ENCODE results near the gene TMEM184B. TPM values are rescaled to one million over a fixed set of nuclear protein-coding genes. Genes with fewer than 3 reads are reported as not detected.
"Not testable (repeated sequence)": the region's sequence is repeated elsewhere in the genome, so short reads cannot be mapped to it uniquely, and the experiment has no call there.

TMEM184B gene
- total RNA-seq, 1 experiment from 2014 or later, result 90.7 TPM

DNA sequence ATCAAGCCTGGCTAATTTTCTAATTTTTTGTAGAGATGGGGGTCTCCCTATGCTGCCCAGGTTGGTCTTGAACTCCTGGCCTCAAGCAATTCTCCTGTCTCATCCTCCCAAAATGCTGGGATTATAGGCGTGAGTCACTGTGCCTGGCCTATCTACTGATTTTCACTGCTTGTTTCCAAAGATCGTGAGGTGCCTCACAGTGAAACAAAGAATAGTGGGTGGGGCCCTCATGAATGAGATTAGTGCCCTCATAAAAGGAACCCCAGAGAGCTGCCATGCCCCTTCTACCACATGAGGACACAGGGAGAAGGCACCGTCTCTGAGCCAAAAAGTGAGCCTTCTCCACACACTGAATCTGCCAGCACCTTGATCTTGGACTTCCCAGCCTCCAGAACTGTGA lies 23.5 kb downstream of the TMEM184B start:
- DNase-seq (ENCODE audit: low read depth), result no peak

GRCh38 chr22:38248280-38248679 lies 24.5 kb downstream of the TMEM184B start:
- DNase-seq (ENCODE audit: low read depth), result no peak

GRCh38 chr22:38247713-38248112 lies 25.1 kb downstream of the TMEM184B start:
- DNase-seq (ENCODE audit: low read depth), result no peak

GRCh38 chr22:38246692-38247091 lies 26.1 kb downstream of the TMEM184B start:
- DNase-seq (ENCODE audit: low read depth), result no peak

GRCh38 chr22:38246046-38246658 lies 26.7 kb downstream of the TMEM184B start:
- DNase-seq (ENCODE audit: low read depth), result no peak

GRCh38 chr22:38244106-38244505 lies 28.7 kb downstream of the TMEM184B start:
- no peak for DNase-seq (ENCODE audit: low read depth)

GRCh38 chr22:38243007-38243765 lies 29.6 kb downstream of the TMEM184B start:
- DNase-seq (ENCODE audit: low read depth), result no peak

DNA sequence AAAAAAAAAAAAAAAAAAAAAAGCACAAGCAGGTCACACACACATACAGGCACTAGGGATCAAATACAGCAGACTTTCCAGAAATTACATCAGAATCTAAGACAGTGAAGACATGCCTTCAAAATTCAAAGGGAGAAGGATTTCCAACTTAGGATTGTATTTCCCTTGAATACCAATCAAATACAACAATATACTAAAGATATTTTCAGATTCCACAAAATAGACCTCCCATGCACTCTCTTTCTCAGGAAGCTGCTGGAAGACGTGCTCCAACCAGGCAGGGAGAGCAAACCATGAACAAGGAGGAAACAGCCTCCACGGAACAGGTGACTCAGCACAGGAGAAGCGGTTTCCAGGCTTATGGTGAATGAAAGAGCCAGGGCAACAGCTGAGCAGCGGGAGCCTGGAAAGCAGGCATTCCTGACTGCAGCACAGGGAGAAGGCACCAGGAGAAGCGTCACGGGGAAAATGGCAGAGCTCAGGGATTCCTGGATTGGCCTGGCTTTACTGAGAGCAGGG lies 32.0 kb downstream of the TMEM184B start:
- peak; percentile 90 for DNase-seq (ENCODE audit: low read depth)

GRCh38 chr22:38239101-38239761 lies 33.6 kb downstream of the TMEM184B start:
- peak; percentile 88 for DNase-seq (ENCODE audit: low read depth)

GRCh38 chr22:38238519-38239071 lies 34.2 kb downstream of the TMEM184B start:
- peak; percentile 33 for DNase-seq (ENCODE audit: low read depth)

GRCh38 chr22:38236786-38237185 lies 36.0 kb downstream of the TMEM184B start:
- DNase-seq (ENCODE audit: low read depth), result no peak

DNA sequence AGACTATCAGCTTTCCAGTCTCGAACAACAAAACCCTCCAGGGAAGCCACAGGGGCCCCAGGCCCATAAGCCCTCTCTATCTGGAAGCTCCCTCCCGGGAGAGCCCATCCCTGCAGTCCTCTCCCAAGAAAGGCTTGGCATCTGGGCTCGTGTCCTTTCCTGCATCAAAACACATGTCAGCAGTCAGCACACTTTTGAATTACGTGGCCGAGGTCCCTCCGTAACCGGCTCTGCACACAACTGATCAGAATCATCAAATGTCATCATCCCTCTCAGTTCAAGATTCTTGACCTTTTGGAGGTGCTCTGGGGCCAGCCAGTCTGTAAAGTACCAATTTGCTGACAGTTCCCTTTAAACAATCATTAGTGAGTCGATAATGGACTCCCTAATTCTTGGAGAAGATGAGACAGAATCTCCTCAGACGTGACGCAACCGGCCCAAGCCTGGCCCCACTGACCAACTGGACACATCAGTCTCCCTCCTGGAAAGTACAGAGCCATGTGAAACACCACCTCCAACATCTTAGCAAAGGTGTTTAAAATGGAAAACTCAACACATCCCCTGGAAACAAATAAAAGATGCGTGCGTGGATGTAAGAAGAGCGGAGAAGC lies 37.5 kb downstream of the TMEM184B start:
- DNase-seq (ENCODE audit: low read depth), result no peak

DNA sequence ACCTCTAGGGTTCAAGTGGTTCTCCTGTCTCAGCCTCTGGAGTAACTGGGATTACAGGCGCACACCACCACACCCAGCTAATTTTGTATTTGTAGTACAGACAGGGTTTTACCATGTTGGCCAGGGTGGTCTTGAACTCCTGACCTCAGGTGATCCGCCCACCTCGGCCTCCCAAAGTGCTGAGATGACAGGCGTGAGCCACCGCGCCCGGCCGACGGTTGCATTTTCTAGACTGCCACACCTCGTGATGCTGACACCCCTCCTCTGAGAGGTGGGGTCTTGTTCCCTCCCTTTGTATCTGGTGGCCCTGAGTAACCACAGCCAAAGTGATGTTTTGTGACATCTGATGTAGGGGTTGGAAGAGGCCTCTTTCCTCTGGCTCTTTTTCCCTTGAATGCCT lies 39.0 kb downstream of the TMEM184B start:
- not testable (repeated sequence) for DNase-seq (ENCODE audit: low read depth)

GRCh38 chr22:38233427-38233826 lies 39.4 kb downstream of the TMEM184B start:
- DNase-seq (ENCODE audit: low read depth), result no peak

- no peak for DNase-seq (ENCODE audit: low read depth)
These were observed 40.6 kb downstream of the TMEM184B start for GRCh38 chr22:38232196-38232595.

GRCh38 chr22:38230916-38231315 lies 41.9 kb downstream of the TMEM184B start:
- DNase-seq (ENCODE audit: low read depth), result no peak

GRCh38 chr22:38230108-38230825 lies 42.5 kb downstream of the TMEM184B start:
- no peak for DNase-seq (ENCODE audit: low read depth)

DNA sequence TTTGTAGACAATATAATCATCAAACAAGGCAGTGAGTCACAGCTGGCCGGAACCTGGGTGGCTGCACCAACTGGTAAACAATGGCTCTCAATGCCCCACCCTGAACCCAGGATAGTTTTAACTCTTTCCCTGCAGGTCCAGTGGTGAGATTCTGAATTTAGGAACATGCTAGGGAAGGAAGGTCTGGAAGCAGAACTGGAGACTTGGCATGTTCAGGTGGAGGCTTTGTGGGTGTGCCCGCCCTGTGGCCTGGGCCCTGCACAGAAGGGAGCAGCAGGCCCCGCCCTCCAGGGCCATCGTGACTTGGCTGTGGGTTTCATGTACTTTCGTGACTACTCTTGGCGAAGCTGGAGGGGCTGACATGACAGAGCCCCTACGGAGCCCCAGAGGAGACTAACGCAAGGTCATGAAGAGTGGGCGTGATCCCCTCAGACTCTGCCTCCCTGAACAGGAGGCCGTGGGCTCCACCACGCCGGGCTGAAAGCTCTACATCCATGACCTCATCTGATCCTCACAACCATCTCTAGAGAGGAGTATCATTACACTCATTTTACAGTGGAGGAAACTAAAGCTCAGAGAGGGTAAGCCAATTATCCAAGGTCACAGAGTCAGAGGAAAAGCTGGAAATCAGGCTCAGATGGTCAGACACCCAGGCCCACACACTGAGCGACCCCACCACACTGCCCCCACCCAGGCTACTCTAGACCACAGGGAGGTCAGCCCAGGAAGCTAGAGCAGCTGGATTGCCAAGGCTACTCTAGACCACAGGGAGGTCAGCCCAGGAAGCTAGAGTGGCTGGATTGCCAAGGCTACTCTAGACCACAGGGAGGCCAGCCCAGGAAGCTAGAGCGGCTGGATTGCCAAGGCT lies 43.7 kb downstream of the TMEM184B start:
- peak; percentile 74 for DNase-seq (ENCODE audit: low read depth)

DNA sequence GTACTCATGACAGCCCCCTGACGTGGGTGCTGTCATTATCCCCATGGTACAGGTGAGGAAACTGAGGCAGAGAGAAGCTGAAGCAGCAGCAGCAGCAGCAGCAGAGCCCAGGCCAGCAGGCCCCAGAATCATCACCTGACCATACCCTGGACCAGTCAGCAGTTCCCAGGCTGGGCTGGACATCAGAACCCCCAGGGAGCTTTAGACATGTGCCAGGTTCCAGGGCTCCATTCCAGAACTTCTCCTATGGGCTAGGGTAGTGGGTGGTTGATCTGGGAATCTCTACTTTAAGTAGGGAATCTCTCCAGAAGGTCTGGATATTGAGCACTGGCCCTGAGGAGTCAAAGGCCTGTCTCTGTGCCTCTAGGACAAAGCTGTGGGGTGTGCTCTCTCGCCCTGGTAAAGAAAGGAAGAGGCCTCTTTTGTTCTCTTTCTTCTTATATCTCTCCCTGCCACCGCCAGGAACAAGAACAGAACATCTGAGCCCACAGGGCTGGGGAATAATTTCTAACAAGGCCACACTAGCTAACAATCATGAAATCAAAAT lies 44.4 kb downstream of the TMEM184B start:
- DNase-seq (ENCODE audit: low read depth), result no peak
